GM19328 (cell line): ENCODE data around the gene N4BP3.
"Not testable (repeated sequence)": the region's sequence is repeated elsewhere in the genome, so short reads cannot be mapped to it uniquely, and the experiment has no call there.

Experiments used
- ATAC-seq: cut with Tn5 transposase; IDR thresholded peaks from one replicate; pipeline ENCODE4 v1.9.1; 2021; ENCODE audit warnings: mild to moderate bottlenecking, moderate library complexity; ENCODE audit not compliant: unreplicated experiment

The N4BP3 gene

GRCh38 chr5:178113141-178113787, at the start of gene N4BP3:
N4BP3 (plus strand) TSS chr5:178113532; CDS start chr5:178119584, 6,052 bp downstream.
- peak; percentile 48 for ATAC-seq

GRCh38 chr5:178067755-178068154, 45.6 kb upstream of the N4BP3 start:
- ATAC-seq, result no peak

- no peak for ATAC-seq
These were observed 45.0 kb upstream of the N4BP3 start for GRCh38 chr5:178068293-178068692.

GRCh38 chr5:178069909-178070308, 43.4 kb upstream of the N4BP3 start:
- no peak for ATAC-seq

- no peak for ATAC-seq
These were observed 42.2 kb upstream of the N4BP3 start for GRCh38 chr5:178071108-178071507.

- no peak for ATAC-seq
These were observed 40.6 kb upstream of the N4BP3 start for GRCh38 chr5:178072749-178073148.

- ATAC-seq, result no peak
These were observed 38.9 kb upstream of the N4BP3 start for GRCh38 chr5:178074266-178074952.

GRCh38 chr5:178076965-178077364, 36.4 kb upstream of the N4BP3 start:
- ATAC-seq, result not testable (repeated sequence)

- no peak for ATAC-seq
These were observed 35.6 kb upstream of the N4BP3 start for GRCh38 chr5:178077751-178078150.

GRCh38 chr5:178078197-178079010, 34.9 kb upstream of the N4BP3 start:
- no peak for ATAC-seq

GRCh38 chr5:178080056-178080455, 33.3 kb upstream of the N4BP3 start:
- no peak for ATAC-seq

GRCh38 chr5:178080618-178081410, 32.5 kb upstream of the N4BP3 start:
- no peak for ATAC-seq

GRCh38 chr5:178081571-178082243, 31.6 kb upstream of the N4BP3 start:
- no peak for ATAC-seq

GRCh38 chr5:178083922-178084321, 29.4 kb upstream of the N4BP3 start:
- ATAC-seq, result no peak

GRCh38 chr5:178085316-178085715, 28.0 kb upstream of the N4BP3 start:
- no peak for ATAC-seq

- ATAC-seq, result no peak
These were observed 27.1 kb upstream of the N4BP3 start for GRCh38 chr5:178086266-178086665.

- ATAC-seq, result not testable (repeated sequence)
These were observed 26.1 kb upstream of the N4BP3 start for GRCh38 chr5:178087199-178087598.

GRCh38 chr5:178090856-178091255, 22.5 kb upstream of the N4BP3 start:
- ATAC-seq, result no peak

GRCh38 chr5:178093134-178093533, 20.2 kb upstream of the N4BP3 start:
- ATAC-seq, result no peak

GRCh38 chr5:178094345-178094744, 19.0 kb upstream of the N4BP3 start:
- no peak for ATAC-seq
